HuH-7.5 (cell line): ENCODE data around the gene MEF2B.
A peak's percentile ranks its signal among the peaks of the same experiment; 100 is the strongest.
"Not testable (repeated sequence)": the region's sequence is repeated elsewhere in the genome, so short reads cannot be mapped to it uniquely, and the experiment has no call there.

Experiments used
- DNase-seq: peaks from one replicate; pipeline ENCODE4 v3.0.0; 2011; ENCODE audit warnings: low spot score

MEF2B gene

DNA sequence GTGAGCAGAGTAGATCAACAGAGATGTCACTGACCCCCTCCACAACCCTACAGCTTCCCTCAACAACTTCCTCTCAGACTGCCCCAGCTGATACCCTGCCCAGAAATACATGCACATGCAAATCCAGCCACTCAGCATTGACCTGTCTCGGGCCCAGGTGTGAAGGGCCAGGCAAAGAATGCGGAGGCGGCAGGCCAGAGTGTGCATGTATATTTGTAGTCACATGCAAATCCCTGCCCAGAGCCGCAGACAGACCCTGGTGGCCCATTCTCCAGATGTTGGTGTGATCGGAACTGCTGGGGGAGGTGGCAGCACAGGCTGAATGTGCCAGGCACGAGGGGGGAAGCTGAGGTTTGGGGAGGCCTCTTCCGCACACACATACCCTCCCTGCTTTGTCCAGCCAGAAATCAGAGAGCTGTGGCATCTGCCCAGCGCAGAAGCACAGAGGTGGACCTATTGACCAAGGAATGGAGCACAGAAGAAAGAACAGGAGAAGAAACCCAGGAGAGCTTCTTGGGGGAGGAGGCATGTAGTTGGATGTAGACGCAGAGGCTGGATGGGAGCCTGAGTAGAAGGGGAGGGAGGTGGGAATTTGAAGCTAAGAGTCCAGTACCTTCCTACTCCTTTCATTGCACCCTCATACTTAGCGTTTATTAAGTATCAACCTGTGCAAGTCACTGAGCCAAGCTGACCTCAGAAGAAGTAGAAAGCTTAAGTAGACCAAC, 14.4 kb downstream of the MEF2B start:
- DNase-seq: no peak

DNA sequence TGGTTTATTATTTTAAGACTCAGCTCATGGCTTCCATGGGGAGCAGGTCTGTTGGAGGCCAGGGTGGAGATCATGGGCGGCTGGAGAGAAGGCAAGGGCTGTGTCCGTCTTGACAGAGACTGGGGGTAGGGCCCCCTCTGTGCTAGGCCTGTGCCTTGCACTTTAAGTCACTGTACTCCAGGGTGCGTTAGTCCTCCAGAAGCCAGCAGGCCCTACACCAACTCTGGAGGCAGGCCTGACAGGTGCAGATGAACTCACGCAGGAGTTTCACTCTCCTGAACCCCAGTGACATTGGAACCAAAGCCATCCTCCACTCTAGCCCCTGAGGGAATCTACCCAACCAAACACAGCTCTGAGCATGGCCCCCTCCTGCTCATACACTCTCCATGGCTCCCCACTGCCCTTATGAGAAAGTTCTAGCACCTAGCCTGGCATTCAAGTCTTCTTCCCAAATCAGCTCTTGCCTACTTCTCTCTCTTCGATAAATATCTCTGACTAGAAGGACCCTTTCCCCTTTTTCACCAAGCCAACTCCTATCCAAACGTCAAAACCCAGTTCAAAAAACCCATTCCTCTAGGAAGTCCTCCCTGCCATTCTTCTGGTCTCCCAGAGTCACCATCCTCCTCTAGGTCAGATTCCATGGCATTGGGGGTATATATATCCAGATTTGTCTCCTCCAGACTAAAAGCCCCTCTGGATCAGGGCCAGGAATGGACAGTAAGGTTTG, 15.1 kb downstream of the MEF2B start:
- no peak for DNase-seq

DNA sequence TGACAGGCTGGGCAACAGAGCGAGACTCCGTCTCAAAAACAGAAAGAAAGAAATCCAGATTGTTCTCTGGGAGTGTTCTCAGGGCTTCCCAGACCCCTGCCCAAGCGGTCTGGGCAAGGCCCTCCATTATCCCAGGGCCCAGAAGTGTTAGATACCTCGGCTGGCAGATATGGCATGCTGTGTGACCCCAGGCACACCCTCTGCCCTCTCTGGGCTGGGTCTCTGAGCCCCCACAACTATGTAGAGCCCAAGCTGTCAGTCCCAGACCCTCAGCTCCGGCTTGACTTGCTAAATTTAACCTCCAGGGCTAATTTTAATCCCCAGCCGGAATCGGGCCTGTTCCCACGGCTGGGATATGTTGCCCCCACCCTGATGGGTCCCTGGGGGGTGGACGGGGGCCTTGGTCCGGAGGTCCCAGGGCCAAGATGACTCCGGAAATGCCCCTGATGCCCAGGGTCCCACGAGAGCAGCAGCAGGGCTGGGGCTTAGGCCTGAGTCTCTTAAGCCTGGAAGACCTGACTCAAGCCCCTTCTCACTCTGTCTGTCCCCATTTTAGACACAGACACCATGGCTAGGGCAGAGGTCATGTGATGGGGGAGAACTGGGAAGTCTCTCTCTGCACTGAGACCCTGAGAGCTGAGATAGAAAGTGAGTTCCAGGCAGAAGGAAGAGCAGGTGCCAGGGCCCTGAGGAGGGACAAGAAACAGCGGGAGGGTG, 17.2 kb downstream of the MEF2B start:
- no peak for DNase-seq

DNA sequence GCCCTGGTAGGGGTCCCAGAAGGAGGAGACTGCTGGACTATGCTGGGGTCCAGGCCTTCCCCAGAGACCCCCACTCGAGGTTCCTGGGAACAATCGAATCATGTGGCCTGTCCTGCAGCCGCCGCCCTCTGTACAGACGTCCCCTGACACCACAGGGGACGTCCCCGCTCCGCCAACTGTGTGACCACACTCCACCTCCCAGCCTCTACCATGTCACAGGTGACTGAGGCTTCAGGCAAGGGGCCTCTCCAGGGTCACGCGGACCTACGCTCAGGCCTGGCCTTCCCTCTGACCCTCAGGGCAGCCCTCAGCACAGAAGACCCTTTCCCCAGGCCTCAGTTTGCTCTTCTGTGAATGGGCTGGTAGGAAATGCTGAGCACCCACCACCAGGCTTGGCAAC, 18.6 kb downstream of the MEF2B start:
- no peak for DNase-seq

GRCh38 chr19:19149435-19149834, 20.6 kb downstream of the MEF2B start:
- DNase-seq: no peak

DNA sequence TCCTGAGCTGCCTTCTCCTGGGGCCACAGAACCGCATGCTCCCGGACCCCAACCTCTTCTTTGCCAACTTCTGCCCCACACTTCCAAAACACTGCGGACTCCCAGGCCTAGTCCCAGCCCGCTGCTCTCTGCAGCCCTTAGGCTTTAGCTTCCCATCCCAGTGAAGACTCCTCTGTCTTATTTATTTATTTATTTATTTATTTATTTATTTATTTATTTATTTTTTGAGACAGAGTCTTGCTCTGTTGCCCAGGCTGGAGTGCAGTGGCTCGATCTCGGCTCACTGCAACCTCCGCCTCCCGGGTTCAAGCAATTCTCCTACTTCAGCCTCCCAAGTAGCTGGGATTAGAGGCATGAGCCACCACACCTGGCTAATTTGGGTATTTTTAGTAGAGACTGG, 21.6 kb downstream of the MEF2B start:
- not testable (repeated sequence) for DNase-seq

DNA sequence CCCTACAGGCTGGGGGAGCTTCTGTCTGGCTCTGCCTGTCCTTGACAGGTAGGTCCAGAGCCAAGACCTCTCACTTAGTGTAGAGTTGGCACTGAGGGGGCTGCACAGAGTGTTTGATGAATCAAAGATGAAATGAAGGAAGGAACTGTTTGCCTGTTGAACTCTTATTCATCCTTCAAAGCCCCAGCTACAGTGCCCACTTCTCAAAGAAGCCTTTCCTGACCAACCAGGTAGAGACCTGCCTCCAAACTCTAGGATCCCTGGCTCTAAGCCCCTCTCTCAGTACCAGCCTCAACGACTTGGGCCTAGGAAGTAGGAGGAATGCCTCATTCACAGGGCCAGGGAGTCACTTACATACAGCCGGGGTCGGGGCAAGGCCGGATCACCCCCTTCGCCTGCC, 22.7 kb downstream of the MEF2B start:
- no peak for DNase-seq

- DNase-seq: no peak
Observed at GRCh38 chr19:19146865-19147264, 23.2 kb downstream of the MEF2B start.

GRCh38 chr19:19145684-19146608, 24.1 kb downstream of the MEF2B start:
- peak; percentile 95 for DNase-seq

DNA sequence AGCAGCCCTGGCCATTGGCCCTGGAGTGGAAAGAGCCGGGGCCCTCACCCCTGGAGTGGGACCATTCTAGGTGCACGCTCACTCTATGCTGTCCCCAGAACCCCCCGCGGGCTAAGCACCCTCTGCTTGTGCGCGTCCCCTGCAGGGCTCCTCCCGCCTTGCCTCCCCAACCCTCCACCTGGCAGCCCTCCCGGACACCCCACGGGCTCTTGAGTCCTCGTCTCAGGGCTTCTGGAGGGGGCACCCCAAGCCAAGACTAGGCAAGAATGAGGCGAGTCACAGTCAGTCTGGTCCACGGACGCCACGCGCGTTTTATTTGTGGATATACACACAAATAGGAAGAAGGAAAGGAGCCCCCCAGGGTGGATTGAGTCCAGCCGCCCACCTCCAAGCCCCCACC, 24.8 kb downstream of the MEF2B start:
- DNase-seq: no peak

GRCh38 chr19:19142347-19142746, 27.7 kb downstream of the MEF2B start:
- DNase-seq: no peak

GRCh38 chr19:19140476-19140875, 29.6 kb downstream of the MEF2B start:
- DNase-seq: no peak

DNA sequence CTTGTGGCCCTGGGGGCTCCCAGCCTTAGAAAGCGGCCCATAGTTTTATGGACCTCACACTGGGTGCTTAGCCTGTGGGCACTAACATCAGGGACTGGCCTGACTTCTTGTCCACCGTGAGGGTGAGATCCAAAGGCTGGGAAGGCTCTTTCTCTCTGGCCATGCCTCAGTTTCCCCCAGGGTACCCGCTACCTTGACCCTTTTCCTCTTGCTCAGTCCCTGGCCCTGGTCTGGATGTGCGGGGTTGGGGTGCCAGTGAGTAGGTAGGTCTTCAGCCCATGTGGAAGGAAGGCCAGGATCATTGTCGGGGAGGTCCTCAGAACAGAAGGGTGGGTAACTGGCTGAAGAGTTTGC, 30.2 kb downstream of the MEF2B start:
- DNase-seq: no peak

DNA sequence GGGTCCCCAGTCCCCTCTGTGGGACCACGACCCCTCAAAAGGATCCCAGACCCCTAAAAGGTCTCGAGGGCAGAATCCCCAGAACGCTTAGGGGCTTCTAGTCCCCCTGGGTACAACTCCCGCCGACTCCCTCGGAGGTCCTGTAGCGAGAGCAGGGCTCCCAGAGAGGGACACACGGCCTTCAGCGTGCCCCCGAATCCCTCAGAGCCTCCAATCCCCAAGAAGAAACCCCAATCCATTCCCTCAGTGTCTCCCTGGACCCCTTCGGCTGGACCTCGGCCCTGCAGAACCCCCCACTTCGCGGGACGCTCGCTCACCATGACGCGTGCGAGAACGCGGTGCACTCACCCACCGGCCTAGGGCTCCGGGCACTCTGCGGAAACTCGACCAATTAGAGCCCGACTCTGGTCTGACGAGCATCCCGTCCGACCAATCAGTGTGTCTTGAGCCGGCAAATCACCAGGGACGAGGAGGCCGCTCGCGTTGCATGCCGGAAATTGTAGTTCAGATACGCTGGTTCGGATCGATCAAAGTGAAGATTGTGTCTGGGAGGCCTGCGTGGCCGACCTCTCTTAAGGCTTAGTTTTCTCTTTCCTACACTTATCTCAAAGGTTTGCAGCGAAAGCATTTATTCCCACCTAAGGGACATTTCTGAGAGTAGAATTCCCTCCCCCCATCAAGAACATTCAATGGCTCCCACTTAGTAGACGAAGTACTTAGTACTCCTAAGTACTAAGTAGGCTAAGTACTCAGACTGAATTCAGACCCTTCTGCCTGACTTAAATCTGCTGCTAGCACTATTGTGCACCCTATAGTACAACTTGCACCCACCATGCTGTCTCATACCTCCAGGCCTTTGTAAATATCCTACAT, 31.7 kb downstream of the MEF2B start, which contains the start of gene TMEM161A:
TMEM161A (minus strand) TSS at position 370 of the 873 bp plus-strand sequence; CDS start at position 320, 50 bp downstream.
- DNase-seq: peak; percentile 100

- no peak for DNase-seq
Observed at GRCh38 chr19:19137556-19138108, 32.4 kb downstream of the MEF2B start.

- not testable (repeated sequence) for DNase-seq
Observed at GRCh38 chr19:19135713-19136112, 34.4 kb downstream of the MEF2B start.

- DNase-seq: no peak
Observed at GRCh38 chr19:19134687-19135158, 35.3 kb downstream of the MEF2B start.

DNA sequence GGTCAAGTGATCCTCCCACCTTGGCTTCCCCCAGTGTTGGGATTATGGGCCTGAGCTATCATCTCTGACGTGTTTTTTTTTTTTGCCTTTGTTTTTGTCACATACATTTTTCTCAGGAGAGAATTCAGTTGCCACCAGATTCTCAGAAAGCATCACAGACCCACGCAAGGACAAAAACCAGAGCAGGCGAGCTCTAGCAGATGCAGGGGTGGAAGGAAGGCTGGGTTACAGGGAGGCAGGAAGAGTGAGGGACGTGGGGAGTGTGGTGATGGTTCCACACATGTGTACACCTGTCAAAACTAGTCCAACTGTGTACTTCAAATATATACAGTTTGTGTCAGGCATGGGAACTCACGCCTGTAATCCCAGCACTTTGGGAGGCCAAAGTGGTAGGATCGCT, 36.1 kb downstream of the MEF2B start:
- no peak for DNase-seq

GRCh38 chr19:19132912-19133311, 37.2 kb downstream of the MEF2B start:
- DNase-seq: no peak

- no peak for DNase-seq
Observed at GRCh38 chr19:19131989-19132388, 38.1 kb downstream of the MEF2B start.
